ENCODE data around the gene SNX24. TPM values are rescaled to one million over a fixed set of nuclear protein-coding genes. Genes with fewer than 3 reads are reported as not detected.

Gene SNX24
- total RNA-seq, 4 donors from 2014 or later: 2.8 to 16.5 (median 11.3) TPM

DNA sequence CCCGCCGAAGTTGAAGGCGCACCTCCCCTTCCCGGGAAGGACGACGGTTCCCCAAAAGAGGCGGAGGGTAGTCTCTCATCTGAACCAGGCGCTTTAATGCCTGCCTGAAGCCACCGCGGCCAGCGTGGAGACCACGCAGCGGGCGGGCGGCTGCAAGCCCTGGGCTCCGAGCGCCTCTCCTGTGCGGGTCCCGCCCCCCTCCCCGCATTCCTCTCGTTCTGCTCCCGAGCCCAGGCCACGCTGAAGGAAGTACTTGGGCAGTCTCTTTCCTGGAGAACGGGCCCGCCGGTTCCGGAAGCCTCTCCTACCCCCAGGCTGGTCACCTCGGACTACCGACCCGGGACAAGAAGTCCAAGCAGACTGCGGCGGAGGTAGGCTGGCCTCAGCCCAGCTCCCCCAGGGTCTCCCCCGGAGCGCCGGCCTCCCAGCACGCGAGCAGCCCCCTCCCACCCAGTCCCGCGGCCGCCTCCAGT, 190.5 kb downstream of the SNX24 start:
- Histone ChIP-seq H3K4me1 (no peaks in the 10 kb centered on the region), H3K27ac (peak overlapping the region; percentile 85 to 88), H3K4me3 (peak overlapping the region; percentile 73 to 84), H3K36me3 (no peaks in the 10 kb centered on the region), H3K9me3 (no peaks in the 10 kb centered on the region), H3K27me3 (no peaks in the 10 kb centered on the region)
- intact Hi-C loops (cut with DNase I; ENCODE audit: low total_unique reads): no loop called here
- DNase-seq: peak; percentile 47 to 51
- TF ChIP-seq, protein P1, sequence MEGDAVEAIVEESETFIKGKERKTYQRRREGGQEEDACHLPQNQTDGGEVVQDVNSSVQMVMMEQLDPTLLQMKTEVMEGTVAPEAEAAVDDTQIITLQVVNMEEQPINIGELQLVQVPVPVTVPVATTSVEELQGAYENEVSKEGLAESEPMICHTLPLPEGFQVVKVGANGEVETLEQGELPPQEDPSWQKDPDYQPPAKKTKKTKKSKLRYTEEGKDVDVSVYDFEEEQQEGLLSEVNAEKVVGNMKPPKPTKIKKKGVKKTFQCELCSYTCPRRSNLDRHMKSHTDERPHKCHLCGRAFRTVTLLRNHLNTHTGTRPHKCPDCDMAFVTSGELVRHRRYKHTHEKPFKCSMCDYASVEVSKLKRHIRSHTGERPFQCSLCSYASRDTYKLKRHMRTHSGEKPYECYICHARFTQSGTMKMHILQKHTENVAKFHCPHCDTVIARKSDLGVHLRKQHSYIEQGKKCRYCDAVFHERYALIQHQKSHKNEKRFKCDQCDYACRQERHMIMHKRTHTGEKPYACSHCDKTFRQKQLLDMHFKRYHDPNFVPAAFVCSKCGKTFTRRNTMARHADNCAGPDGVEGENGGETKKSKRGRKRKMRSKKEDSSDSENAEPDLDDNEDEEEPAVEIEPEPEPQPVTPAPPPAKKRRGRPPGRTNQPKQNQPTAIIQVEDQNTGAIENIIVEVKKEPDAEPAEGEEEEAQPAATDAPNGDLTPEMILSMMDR (IDR thresholded peaks at IDR 0.05): peak in 1 of 4 experiments; percentile 9
- no peak for TF ChIP-seq POLR2A (IDR thresholded peaks at IDR 0.05)

DNA sequence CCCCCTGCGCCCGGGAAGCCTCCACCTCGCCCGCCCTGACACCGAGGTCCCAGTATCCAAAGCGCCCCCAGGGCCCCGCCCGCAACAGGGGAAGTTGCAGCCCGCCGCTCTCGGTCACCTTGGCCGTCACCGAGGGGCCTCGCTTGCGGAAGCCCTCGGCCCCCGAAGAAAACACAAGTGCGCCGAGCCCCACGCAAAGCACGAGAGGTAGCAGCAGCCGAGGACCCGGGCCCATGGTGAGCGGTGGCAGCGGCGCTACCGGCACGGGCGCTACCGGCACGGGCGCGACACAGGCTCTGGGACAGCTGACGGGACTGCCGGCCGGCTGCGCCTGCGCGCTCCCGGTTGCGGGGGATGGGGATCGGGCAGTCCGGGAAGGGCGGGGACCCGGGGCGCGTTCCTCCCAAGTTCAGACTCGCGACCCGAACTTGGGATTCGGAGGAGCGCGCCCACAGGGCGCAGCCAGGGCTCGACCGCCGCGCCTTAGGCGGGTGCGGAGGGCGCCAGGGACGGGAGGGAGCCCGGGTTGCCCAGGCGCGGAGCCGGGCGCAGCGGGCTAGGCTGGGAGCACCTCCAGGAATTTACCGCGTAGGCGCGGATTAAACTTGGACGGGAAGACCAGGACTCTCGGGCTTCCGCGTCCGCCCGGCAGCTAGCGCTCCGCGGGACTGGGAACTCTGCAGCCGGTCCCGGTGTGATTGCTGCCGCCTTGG, 191.1 kb downstream of the SNX24 start, which contains the start of gene PPIC:
TSS of gene PPIC (minus strand) at position 335 of the 713 bp plus-strand sequence. CDS start at position 235, 100 bp downstream.
- H3K36me3 ChIP-seq: no peaks in the 10 kb centered on the region
- peak within 1 kb of the TSS; percentile 73 to 84 for H3K4me3 ChIP-seq
- DNase-seq: peak; percentile 75 to 81
- H3K4me1 ChIP-seq: no peaks in the 10 kb centered on the region
- intact Hi-C loops (cut with DNase I; ENCODE audit: low total_unique reads): no loop called here
- TF ChIP-seq POLR2A (IDR thresholded peaks at IDR 0.05): peak; percentile 29 to 59
- TF ChIP-seq, protein P1 (IDR thresholded peaks at IDR 0.05): no peak
- H3K27ac ChIP-seq: peak within 1 kb of the TSS; percentile 85 to 88
- no peaks in the 10 kb centered on the region for H3K9me3 ChIP-seq
- H3K27me3 ChIP-seq: no peaks in the 10 kb centered on the region

DNA sequence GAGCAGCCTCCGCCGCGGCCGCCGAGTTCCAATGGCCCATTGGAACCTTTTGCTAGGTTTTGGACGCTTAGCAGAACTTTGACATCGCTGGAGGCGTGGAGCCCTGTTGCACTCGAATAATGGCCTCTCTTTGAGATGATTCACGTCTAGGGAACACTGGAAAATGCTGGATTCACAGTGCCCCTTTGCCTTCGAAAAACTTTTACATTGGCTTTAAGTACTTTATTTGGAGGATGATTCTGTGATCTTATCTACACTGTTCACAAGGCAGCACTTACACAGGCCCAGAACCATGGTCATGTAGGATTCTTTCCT, 191.6 kb downstream of the SNX24 start:
- intact Hi-C loops (cut with DNase I; ENCODE audit: low total_unique reads): no loop called here
- no peaks in the 10 kb centered on the region for H3K27me3 ChIP-seq

DNA sequence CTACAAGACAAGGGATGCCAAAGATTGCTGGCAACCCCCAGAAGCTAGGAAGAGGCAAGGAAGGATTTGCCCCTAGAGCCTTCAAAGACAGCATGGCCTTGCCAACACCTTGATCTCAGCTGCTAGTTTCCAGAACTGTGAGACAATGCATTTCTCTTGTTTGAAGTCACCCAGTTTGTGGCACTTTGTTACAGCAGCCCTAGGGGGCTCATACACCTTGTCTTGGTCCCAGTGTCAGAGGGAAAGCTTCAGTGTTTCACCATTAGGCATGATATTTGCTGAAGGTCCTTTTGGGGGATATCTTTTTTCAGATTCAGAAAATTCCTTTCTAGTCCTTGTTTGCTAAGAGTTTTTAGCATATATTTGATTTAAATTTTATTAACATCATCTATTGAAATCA, 194.3 kb downstream of the SNX24 start:
- Histone ChIP-seq H3K36me3 (no peaks in the 10 kb centered on the region), H3K9me3 (no peaks in the 10 kb centered on the region), H3K27ac (no peak overlapping the region), H3K27me3 (no peaks in the 10 kb centered on the region), H3K4me3 (no peak overlapping the region), H3K4me1 (no peaks in the 10 kb centered on the region)
- intact Hi-C loops (cut with DNase I; ENCODE audit: low total_unique reads): no loop called here
- no peak for DNase-seq
- TF ChIP-seq, protein P1 (IDR thresholded peaks at IDR 0.05): no peak
- TF ChIP-seq POLR2A (IDR thresholded peaks at IDR 0.05): no peak

More for the DNA sequence above, 191.6 kb downstream of the SNX24 start:
- Histone ChIP-seq H3K9me3 (no peaks in the 10 kb centered on the region), H3K27ac (peak overlapping the region; percentile 85 to 88), H3K4me3 (peak overlapping the region; percentile 73 to 84), H3K4me1 (no peaks in the 10 kb centered on the region), H3K36me3 (no peaks in the 10 kb centered on the region)
- TF ChIP-seq POLR2A (IDR thresholded peaks at IDR 0.05): no peak
- TF ChIP-seq, protein P1 (IDR thresholded peaks at IDR 0.05): no peak
- DNase-seq: no peak

DNA sequence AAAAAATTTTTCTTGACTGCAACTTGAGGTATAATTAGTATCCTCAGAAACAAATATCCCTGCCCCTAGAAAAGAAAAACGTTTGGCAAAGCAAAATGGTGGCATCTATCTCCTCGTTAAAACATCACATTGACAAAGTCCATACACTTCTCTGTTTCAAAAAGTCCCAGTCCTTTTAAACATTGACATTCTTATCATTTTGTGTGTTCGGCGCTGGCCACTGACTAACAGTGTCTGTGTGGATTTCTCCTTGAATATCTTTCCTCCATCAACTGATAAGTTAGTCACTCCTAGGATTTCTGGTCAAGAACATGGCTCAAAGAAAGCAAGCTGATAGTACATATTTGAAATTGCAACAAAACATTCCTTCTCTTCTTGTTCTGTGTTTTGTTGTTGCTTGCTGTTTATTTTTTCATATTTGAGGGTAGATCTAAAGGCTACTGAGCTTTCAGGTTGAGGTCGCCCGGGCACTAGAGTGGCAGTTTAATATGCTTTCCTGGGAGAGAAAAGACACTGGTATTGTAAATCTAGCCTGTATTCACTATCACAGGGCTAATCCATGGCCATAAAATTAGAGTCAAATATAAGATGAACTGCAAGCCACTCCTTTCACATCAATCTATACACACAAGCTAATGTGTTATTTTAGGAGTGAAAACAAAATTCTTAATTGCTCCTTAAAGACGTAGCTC, 199.7 kb downstream of the SNX24 start:
- Histone ChIP-seq H3K4me1 (no peaks in the 10 kb centered on the region), H3K27me3 (no peaks in the 10 kb centered on the region), H3K9me3 (no peaks in the 10 kb centered on the region), H3K36me3 (no peaks in the 10 kb centered on the region), H3K27ac (no peak overlapping the region), H3K4me3 (no peak overlapping the region)
- intact Hi-C loops (cut with DNase I; ENCODE audit: low total_unique reads): no loop called here
- TF ChIP-seq, protein P1 (IDR thresholded peaks at IDR 0.05): no peak
- TF ChIP-seq POLR2A (IDR thresholded peaks at IDR 0.05): no peak
- no peak for DNase-seq
